HepG2 (cell line): ENCODE data around the gene SLC2A8. TPM values are rescaled to one million over a fixed set of nuclear protein-coding genes. Genes with fewer than 3 reads are reported as not detected.
A peak's percentile ranks its signal among the peaks of the same experiment; 100 is the strongest.

ENCODE experiments used
- BORCS8-MEF2B ChIP-seq: sonication (generic); formaldehyde crosslinking; IDR thresholded peaks from 2 replicates; pipeline ENCODE4 v1.8.0; 2022; ENCODE audit warnings: mild to moderate bottlenecking, missing genetic modification reagents
- DMTF1 ChIP-seq: sonication (generic); formaldehyde crosslinking; IDR thresholded peaks from 2 replicates; pipeline ENCODE4 v1.4.0; 2020; ENCODE audit warnings: mild to moderate bottlenecking, missing genetic modification reagents
- DRAP1 ChIP-seq: IDR thresholded peaks from 2 replicates; pipeline ENCODE4 v1.6.1; 2016; ENCODE audit warnings: missing genetic modification reagents, missing compliant biosample characterization
- FOXA3 ChIP-seq: IDR thresholded peaks from 2 replicates; pipeline ENCODE4 v1.6.1; 2016; ENCODE audit warnings: missing genetic modification reagents, missing compliant biosample characterization
- HINFP ChIP-seq: sonication (generic); formaldehyde crosslinking; IDR thresholded peaks from 2 replicates; pipeline ENCODE4 v1.4.0; 2020; ENCODE audit warnings: low read depth, mild to moderate bottlenecking, missing genetic modification reagents
- NPAS2 ChIP-seq: sonication (generic); formaldehyde crosslinking; IDR thresholded peaks from 2 replicates; pipeline ENCODE4 v1.8.0; 2022; ENCODE audit warnings: mild to moderate bottlenecking, missing genetic modification reagents, borderline replicate concordance
- NR2F2 ChIP-seq: IDR thresholded peaks from 2 replicates; pipeline ENCODE4 v1.6.1; 2012; ENCODE audit warnings: low read depth, inconsistent platforms, borderline replicate concordance
- PHF20 ChIP-seq: sonication (generic); formaldehyde crosslinking; IDR thresholded peaks from 2 replicates; pipeline ENCODE4 v1.5.0; 2020; ENCODE audit warnings: mild to moderate bottlenecking, missing genetic modification reagents
- PHF21A ChIP-seq: sonication (generic); formaldehyde crosslinking; IDR thresholded peaks from 2 replicates; pipeline ENCODE4 v1.5.0; 2020; ENCODE audit warnings: mild to moderate bottlenecking, missing genetic modification reagents
- SAFB2 ChIP-seq: sonication (generic); formaldehyde crosslinking; IDR thresholded peaks from 2 replicates; pipeline ENCODE4 v1.5.1; 2020; ENCODE audit warnings: missing genetic modification reagents, low read depth, mild to moderate bottlenecking, borderline replicate concordance
- SALL2 ChIP-seq: sonication (generic); formaldehyde crosslinking; IDR thresholded peaks from 2 replicates; pipeline ENCODE4 v1.8.1; 2023; ENCODE audit warnings: mild to moderate bottlenecking, missing genetic modification reagents, inconsistent platforms
- SCMH1 ChIP-seq: sonication (generic); formaldehyde crosslinking; IDR thresholded peaks from 2 replicates; pipeline ENCODE4 v1.9.0; 2021; ENCODE audit warnings: missing genetic modification reagents, mild to moderate bottlenecking, borderline replicate concordance
- SIN3A ChIP-seq: IDR thresholded peaks from 2 replicates; pipeline ENCODE4 v1.6.1; 2011; ENCODE audit warnings: low read depth, mild to moderate bottlenecking, control low read depth, low read length, borderline replicate concordance
- TAF15 ChIP-seq: fragments of 200-400 bp; formaldehyde crosslinking; IDR thresholded peaks from one replicate; pipeline ENCODE4 v1.6.1; 2018; ENCODE audit warnings: mild to moderate bottlenecking, low read depth, low read length; ENCODE audit not compliant: poor library complexity, severe bottlenecking
- ZFY ChIP-seq: sonication (generic); formaldehyde crosslinking; IDR thresholded peaks from 2 replicates; pipeline ENCODE4 v1.4.0; 2020; ENCODE audit warnings: missing genetic modification reagents
- ZNF12 ChIP-seq: sonication (generic); formaldehyde crosslinking; IDR thresholded peaks from 2 replicates; pipeline ENCODE4 v1.5.0; 2020; ENCODE audit warnings: missing genetic modification reagents
- ZNF253 ChIP-seq: sonication (generic); formaldehyde crosslinking; IDR thresholded peaks from 2 replicates; pipeline ENCODE4 v1.8.0; 2022; ENCODE audit warnings: mild to moderate bottlenecking, missing genetic modification reagents, borderline replicate concordance
- ZNF335 ChIP-seq: sonication (generic); formaldehyde crosslinking; IDR thresholded peaks from 2 replicates; pipeline ENCODE4 v1.4.0; 2020; ENCODE audit warnings: missing genetic modification reagents
- ZNF512 ChIP-seq: sonication (generic); formaldehyde crosslinking; IDR thresholded peaks from 2 replicates; pipeline ENCODE4 v1.4.0; 2020; ENCODE audit warnings: mild to moderate bottlenecking, missing genetic modification reagents
- polyA plus RNA-seq, 8 experiments: library from polyadenylated mRNA; depleted of rRNA in 3 of 8; stranded (reverse) in 7 of 8; unstranded in 1 of 8; fragments of >200 nt; fragmentation: Illumina TruSeq in 4 of 8; extraction: Trizol in 4 of 8; gene quantifications; 2 replicates each; pipeline versions ENCODE4 v1.2.1 to v1.2.3, GENCODE V29; 2011 to 2016; ENCODE audit warnings: low read depth in 4 of 8, missing spikeins in 1 of 8, mixed read lengths in 1 of 8; ENCODE audit not compliant: insufficient read depth in 1 of 8
- total RNA-seq, 5 experiments: library from RNA; depleted of rRNA; stranded (reverse); fragments of >200 nt; fragmentation: Illumina TruSeq; extraction: Trizol; gene quantifications; 2 replicates each; pipeline ENCODE4 v1.2.3, GENCODE V29; 2016; ENCODE audit warnings: low read depth in 1 of 5
- TF ChIP-seq, protein P1 (sequence below): sonication (generic); formaldehyde crosslinking; conservative IDR thresholded peaks from 2 replicates; pipeline ENCODE4 v1.8.1; 2023; ENCODE audit warnings: missing genetic modification reagents
- TF ChIP-seq, protein P2 (sequence below): sonication (generic); formaldehyde crosslinking; IDR thresholded peaks from 2 replicates; pipeline ENCODE4 v1.5.0; 2020; ENCODE audit warnings: missing genetic modification reagents

Gene SLC2A8
- total and polyA plus RNA-seq, 2 of the 13 experiments (the other 11 are each of a cell fraction or from before 2014, with no cell fraction given), result 22.6 to 48.6 TPM

GRCh38 chr9:127388037-127388855 is 8.7 kb upstream of the SLC2A8 start (continued):
- peak; percentile 28; the same call in 1 of the 2 replicates for TF ChIP-seq SIN3A
- TF ChIP-seq ZNF335 (CRISPR knock-in tag), result no peak
- TF ChIP-seq PHF21A (CRISPR knock-in tag), result 0 out of 2 replicates have a peak, but pooled peaks have one; percentile 47
- TF ChIP-seq, protein P1, sequence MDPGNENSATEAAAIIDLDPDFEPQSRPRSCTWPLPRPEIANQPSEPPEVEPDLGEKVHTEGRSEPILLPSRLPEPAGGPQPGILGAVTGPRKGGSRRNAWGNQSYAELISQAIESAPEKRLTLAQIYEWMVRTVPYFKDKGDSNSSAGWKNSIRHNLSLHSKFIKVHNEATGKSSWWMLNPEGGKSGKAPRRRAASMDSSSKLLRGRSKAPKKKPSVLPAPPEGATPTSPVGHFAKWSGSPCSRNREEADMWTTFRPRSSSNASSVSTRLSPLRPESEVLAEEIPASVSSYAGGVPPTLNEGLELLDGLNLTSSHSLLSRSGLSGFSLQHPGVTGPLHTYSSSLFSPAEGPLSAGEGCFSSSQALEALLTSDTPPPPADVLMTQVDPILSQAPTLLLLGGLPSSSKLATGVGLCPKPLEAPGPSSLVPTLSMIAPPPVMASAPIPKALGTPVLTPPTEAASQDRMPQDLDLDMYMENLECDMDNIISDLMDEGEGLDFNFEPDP, result no peak
- TF ChIP-seq DMTF1, result no peak
- TF ChIP-seq PHF20 (CRISPR knock-in tag), result no peak
- peak; percentile 45; the same call in 1 of the 2 replicates for TF ChIP-seq ZNF12 (CRISPR knock-in tag)
- TF ChIP-seq TAF15, result no peak
- TF ChIP-seq, protein P2, sequence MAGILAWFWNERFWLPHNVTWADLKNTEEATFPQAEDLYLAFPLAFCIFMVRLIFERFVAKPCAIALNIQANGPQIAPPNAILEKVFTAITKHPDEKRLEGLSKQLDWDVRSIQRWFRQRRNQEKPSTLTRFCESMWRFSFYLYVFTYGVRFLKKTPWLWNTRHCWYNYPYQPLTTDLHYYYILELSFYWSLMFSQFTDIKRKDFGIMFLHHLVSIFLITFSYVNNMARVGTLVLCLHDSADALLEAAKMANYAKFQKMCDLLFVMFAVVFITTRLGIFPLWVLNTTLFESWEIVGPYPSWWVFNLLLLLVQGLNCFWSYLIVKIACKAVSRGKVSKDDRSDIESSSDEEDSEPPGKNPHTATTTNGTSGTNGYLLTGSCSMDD (CRISPR knock-in tag), result no peak
- no peak for TF ChIP-seq HINFP
- TF ChIP-seq DRAP1 (CRISPR knock-in tag), result 0 out of 2 replicates have a peak, but pooled peaks have one; percentile 9
- peak; percentile 54; the same call in 1 of the 2 replicates for TF ChIP-seq NR2F2
- no peak for TF ChIP-seq SAFB2 (CRISPR knock-in tag)
- TF ChIP-seq FOXA3, result peak; percentile 38; the same call in 1 of the 2 replicates
- no peak for TF ChIP-seq SCMH1 (CRISPR knock-in tag)
- TF ChIP-seq ZNF512 (CRISPR knock-in tag), result no peak
- TF ChIP-seq ZFY, result no peak
- TF ChIP-seq BORCS8-MEF2B (CRISPR knock-in tag), result no peak
- TF ChIP-seq SALL2 (CRISPR knock-in tag), result no peak
- TF ChIP-seq ZNF253 (CRISPR knock-in tag), result no peak
- TF ChIP-seq NPAS2, result no peak
